Esophagus muscularis mucosa (tissue), 3 donors: ENCODE results near the gene SH3BP4.

Source experiments
- POLR2A ChIP-seq: fragments of 450-650 bp; IDR thresholded peaks from one replicate; pipeline ENCODE4 v1.6.1; 2017; ENCODE audit warnings: antibody characterized with exemption, moderate library complexity, mild to moderate bottlenecking, low read depth
- TF ChIP-seq, protein P1 (sequence below), 3 experiments: fragments of 200-600 bp in 2 of 3; fragments of 450-650 bp in 1 of 3; sonication (generic) in 2 of 3; IDR thresholded peaks; one replicate each; pipeline ENCODE4 v1.5.1; 2017 to 2019; ENCODE audit warnings: antibody characterized with exemption in 3 of 3, mild to moderate bottlenecking in 2 of 3, moderate library complexity in 1 of 3

GRCh38 chr2:234945339-234945873 lies 6.4 kb upstream of the SH3BP4 start:
- TF ChIP-seq, protein P1, sequence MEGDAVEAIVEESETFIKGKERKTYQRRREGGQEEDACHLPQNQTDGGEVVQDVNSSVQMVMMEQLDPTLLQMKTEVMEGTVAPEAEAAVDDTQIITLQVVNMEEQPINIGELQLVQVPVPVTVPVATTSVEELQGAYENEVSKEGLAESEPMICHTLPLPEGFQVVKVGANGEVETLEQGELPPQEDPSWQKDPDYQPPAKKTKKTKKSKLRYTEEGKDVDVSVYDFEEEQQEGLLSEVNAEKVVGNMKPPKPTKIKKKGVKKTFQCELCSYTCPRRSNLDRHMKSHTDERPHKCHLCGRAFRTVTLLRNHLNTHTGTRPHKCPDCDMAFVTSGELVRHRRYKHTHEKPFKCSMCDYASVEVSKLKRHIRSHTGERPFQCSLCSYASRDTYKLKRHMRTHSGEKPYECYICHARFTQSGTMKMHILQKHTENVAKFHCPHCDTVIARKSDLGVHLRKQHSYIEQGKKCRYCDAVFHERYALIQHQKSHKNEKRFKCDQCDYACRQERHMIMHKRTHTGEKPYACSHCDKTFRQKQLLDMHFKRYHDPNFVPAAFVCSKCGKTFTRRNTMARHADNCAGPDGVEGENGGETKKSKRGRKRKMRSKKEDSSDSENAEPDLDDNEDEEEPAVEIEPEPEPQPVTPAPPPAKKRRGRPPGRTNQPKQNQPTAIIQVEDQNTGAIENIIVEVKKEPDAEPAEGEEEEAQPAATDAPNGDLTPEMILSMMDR (IDR thresholded peaks at IDR 0.05) = no peak
- no peak for TF ChIP-seq POLR2A
